HepG2 (cell line): ENCODE results near the gene ALG14.

Source experiments
- POLR2A ChIP-seq, 2 experiments: IDR thresholded peaks; 2 replicates each; pipeline ENCODE4 v1.6.1; 2011; ENCODE audit warnings: low read depth in 2 of 2, low read length in 2 of 2, mild to moderate bottlenecking in 1 of 2, moderate library complexity in 1 of 2; ENCODE audit not compliant: insufficient read depth in 1 of 2
- TF ChIP-seq, protein P1 (sequence below): sonication (generic); formaldehyde crosslinking; IDR thresholded peaks from 2 replicates; pipeline ENCODE4 v1.4.0; 2020; ENCODE audit warnings: missing genetic modification reagents, borderline replicate concordance

DNA sequence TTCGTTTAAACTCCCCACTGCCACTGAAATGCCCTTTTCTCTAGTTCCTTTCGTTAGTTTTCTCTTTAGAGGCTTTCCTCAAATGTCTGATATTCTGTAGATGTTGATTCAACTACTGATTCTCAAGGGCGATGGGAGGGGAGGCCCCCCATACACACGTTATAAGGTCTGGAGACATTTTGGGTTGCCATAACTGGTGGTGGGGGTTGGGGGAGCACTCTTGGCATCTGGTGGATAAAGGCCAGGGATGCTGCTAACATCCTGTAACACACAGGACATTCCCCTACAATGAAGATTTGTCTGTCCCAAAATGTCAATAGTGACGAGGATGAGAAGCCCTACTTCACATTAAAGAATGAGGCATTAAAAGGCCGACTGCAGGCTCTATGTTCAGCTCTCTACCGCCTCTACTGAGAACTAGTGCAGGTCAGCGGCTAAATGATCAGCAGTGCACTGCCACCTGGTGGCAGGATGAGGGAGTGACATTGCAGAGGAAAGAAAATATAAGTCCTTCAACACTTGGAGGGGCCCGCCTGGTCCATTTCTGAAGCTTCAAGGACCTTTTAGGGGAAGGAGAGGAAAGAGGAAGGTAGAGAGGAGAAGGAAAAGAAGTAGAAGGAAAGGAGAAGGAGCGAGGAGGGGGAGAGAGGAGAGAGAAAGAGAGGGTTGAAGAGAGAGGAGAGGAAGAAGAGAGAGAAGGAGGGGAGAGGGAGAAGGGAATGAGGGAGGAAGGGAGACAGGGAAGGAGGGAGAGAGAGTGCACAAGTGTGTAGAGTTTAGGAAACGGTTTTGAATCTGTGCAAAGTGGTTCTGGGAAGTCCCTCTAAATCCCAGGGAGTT is 29.4 kb downstream of the ALG14 start:
- TF ChIP-seq, protein P1, sequence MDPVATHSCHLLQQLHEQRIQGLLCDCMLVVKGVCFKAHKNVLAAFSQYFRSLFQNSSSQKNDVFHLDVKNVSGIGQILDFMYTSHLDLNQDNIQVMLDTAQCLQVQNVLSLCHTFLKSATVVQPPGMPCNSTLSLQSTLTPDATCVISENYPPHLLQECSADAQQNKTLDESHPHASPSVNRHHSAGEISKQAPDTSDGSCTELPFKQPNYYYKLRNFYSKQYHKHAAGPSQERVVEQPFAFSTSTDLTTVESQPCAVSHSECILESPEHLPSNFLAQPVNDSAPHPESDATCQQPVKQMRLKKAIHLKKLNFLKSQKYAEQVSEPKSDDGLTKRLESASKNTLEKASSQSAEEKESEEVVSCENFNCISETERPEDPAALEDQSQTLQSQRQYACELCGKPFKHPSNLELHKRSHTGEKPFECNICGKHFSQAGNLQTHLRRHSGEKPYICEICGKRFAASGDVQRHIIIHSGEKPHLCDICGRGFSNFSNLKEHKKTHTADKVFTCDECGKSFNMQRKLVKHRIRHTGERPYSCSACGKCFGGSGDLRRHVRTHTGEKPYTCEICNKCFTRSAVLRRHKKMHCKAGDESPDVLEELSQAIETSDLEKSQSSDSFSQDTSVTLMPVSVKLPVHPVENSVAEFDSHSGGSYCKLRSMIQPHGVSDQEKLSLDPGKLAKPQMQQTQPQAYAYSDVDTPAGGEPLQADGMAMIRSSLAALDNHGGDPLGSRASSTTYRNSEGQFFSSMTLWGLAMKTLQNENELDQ (CRISPR knock-in tag), result no peak
- TF ChIP-seq POLR2A (IDR thresholded peaks at IDR 0.05; ENCODE audit: insufficient read depth in 1 of 2, low read depth in 2 of 2, low read length in 2 of 2), result no peak
